AG09309 (cell line): ENCODE measurements around the gene DDX56.

Experiments used
- DNase-seq: peaks from one replicate; pipeline ENCODE4 v3.0.0-alpha.2; 2010; ENCODE audit warnings: low read depth
- H3K4me3 ChIP-seq: 2 replicates; pipeline ENCODE4 v1.5.1; 2011; ENCODE audit warnings: mild to moderate bottlenecking, low read depth, low read length, moderate library complexity; ENCODE audit not compliant: control insufficient read depth
- TF ChIP-seq, protein P1 (sequence below): IDR thresholded peaks from 2 replicates; pipeline ENCODE4 v1.5.1; 2011; ENCODE audit warnings: mild to moderate bottlenecking, low read depth, low read length, inconsistent platforms; ENCODE audit not compliant: insufficient read depth, control insufficient read depth; ENCODE audit errors: missing control alignments

Gene DDX56

GRCh38 chr7:44519546-44519945 lies 54.2 kb downstream of the DDX56 start:
- H3K4me3 ChIP-seq, result no peak overlapping the region
- no peak for DNase-seq
- TF ChIP-seq, protein P1, sequence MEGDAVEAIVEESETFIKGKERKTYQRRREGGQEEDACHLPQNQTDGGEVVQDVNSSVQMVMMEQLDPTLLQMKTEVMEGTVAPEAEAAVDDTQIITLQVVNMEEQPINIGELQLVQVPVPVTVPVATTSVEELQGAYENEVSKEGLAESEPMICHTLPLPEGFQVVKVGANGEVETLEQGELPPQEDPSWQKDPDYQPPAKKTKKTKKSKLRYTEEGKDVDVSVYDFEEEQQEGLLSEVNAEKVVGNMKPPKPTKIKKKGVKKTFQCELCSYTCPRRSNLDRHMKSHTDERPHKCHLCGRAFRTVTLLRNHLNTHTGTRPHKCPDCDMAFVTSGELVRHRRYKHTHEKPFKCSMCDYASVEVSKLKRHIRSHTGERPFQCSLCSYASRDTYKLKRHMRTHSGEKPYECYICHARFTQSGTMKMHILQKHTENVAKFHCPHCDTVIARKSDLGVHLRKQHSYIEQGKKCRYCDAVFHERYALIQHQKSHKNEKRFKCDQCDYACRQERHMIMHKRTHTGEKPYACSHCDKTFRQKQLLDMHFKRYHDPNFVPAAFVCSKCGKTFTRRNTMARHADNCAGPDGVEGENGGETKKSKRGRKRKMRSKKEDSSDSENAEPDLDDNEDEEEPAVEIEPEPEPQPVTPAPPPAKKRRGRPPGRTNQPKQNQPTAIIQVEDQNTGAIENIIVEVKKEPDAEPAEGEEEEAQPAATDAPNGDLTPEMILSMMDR, result no peak

DNA sequence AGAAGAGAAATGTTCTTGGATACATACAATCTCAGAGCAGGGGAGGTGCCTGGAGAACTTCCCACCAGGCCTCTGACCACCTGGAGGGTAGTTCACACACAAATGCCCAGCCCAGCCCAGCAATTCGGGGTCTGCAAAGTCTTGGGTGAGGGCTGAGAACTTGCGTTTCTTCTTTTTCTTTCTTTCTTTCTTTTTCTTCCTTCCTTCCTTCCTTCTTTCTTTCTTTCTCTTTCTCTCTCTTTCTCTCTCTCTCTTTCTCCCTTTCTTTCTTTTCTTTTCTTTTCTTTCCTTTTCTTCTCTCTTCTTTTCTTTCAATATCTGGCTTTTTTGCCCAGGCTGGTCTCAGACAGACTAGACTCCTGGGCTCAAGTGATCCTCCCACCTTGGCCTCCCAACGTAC lies 54.9 kb downstream of the DDX56 start:
- DNase-seq, result no peak
- no peak overlapping the region for H3K4me3 ChIP-seq
- TF ChIP-seq, protein P1, result no peak

DNA sequence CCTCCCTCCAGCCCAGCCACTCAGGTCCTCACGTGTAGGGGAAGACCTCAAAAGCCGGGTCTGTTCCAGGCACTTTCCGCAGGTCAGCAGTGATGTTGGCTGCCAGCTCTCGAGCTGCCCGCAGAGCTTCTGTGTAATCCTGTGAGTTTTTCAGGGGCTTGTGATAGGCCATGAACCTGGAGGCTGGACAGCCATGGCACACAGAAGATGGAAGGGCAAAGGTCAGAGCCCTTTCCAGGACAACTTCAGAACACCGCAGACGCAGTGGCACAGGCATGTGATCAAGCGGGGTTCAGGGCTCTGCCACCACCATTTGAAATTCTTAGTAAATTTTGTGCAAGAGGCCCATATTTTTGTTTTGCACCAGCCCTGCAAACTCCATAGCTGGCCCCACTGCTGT lies 56.5 kb downstream of the DDX56 start:
- no peak overlapping the region for H3K4me3 ChIP-seq
- DNase-seq, result no peak
- TF ChIP-seq, protein P1, result no peak
